GM18508 (cell line): Measurements from ENCODE around the gene PYY.

Source experiments
- ATAC-seq: cut with Tn5 transposase; IDR thresholded peaks from one replicate; pipeline ENCODE4 v1.9.1; 2021; ENCODE audit warnings: moderate number of reproducible peaks; ENCODE audit not compliant: insufficient read depth, unreplicated experiment

Gene PYY

GRCh38 chr17:43918026-43918389 lies 35.7 kb downstream of the PYY start:
- ATAC-seq = no peak

GRCh38 chr17:43917348-43918025 lies 36.3 kb downstream of the PYY start:
- no peak for ATAC-seq

GRCh38 chr17:43917016-43917347 lies 36.8 kb downstream of the PYY start:
- no peak for ATAC-seq

- ATAC-seq = no peak
These were observed 37.4 kb downstream of the PYY start for GRCh38 chr17:43916385-43916784.

GRCh38 chr17:43915559-43915958 lies 38.2 kb downstream of the PYY start:
- no peak for ATAC-seq

GRCh38 chr17:43914451-43914850 lies 39.3 kb downstream of the PYY start:
- no peak for ATAC-seq

GRCh38 chr17:43913584-43913983 lies 40.2 kb downstream of the PYY start:
- ATAC-seq = no peak

GRCh38 chr17:43912635-43913304 lies 41.0 kb downstream of the PYY start:
- no peak for ATAC-seq

- ATAC-seq = no peak
These were observed 41.8 kb downstream of the PYY start for GRCh38 chr17:43911904-43912303.

- no peak for ATAC-seq
These were observed 44.1 kb downstream of the PYY start for GRCh38 chr17:43909537-43910231.

- ATAC-seq = no peak
These were observed 45.6 kb downstream of the PYY start for GRCh38 chr17:43907998-43908721.

GRCh38 chr17:43907425-43907981 lies 46.2 kb downstream of the PYY start, which contains the start of gene MPP2:
Gene MPP2, minus strand, starts transcription at chr17:43907536. Its CDS starts 3,076 bp downstream, at chr17:43904460.
- no peak for ATAC-seq

- no peak for ATAC-seq
These were observed 46.8 kb downstream of the PYY start for GRCh38 chr17:43906951-43907424.

GRCh38 chr17:43905985-43906852 lies 47.5 kb downstream of the PYY start:
- ATAC-seq = no peak

GRCh38 chr17:43905400-43905984 lies 48.2 kb downstream of the PYY start:
- no peak for ATAC-seq
